Sigmoid colon (tissue), 7 donors: ENCODE results near the gene RPP30. TPM values are rescaled to one million over a fixed set of nuclear protein-coding genes. Genes with fewer than 3 reads are reported as not detected.

Experiments
- DNase-seq: peaks from one replicate; pipeline ENCODE4 v3.0.0-alpha.2; 2019
- H3K27ac ChIP-seq, 4 donors: fragments of 200-600 bp; sonication (generic); one replicate each; pipeline ENCODE4 v1.5.1; 2016 to 2019; ENCODE audit warnings: mild to moderate bottlenecking in 1 of 4
- H3K27me3 ChIP-seq, 3 donors: fragments of 200-600 bp; sonication (generic); one replicate each; pipeline ENCODE4 v1.5.1; 2019; ENCODE audit warnings: mild to moderate bottlenecking in 1 of 3
- H3K36me3 ChIP-seq, 4 donors: fragments of 200-600 bp; sonication (generic); one replicate each; pipeline ENCODE4 v1.5.1; 2016 to 2019
- H3K4me1 ChIP-seq, 4 donors: fragments of 200-600 bp; sonication (generic); one replicate each; pipeline ENCODE4 v1.5.1; 2017 to 2019
- H3K4me3 ChIP-seq, 4 donors: fragments of 200-600 bp; sonication (generic); one replicate each; pipeline ENCODE4 v1.5.1; 2017 to 2019; ENCODE audit warnings: mild to moderate bottlenecking in 2 of 4, moderate library complexity in 1 of 4
- H3K9me3 ChIP-seq, 4 donors: fragments of 200-600 bp in 3 of 4; sonication (generic) in 3 of 4; one replicate each; pipeline versions ENCODE4 v1.5.1 to v1.6.1; 2013 to 2019
- EP300 ChIP-seq, 4 donors: sonication (generic); formaldehyde crosslinking; IDR thresholded peaks; one replicate each; pipeline ENCODE4 v1.6.1; 2017; ENCODE audit warnings: antibody characterized with exemption in 4 of 4
- POLR2A ChIP-seq, 2 donors: fragments of 450-650 bp; IDR thresholded peaks; one replicate each; pipeline ENCODE4 v1.6.1; 2016; ENCODE audit warnings: antibody characterized with exemption in 2 of 2, mild to moderate bottlenecking in 2 of 2, moderate library complexity in 2 of 2
- POLR2AphosphoS5 ChIP-seq, 4 donors: sonication (generic); formaldehyde crosslinking; IDR thresholded peaks; one replicate each; pipeline ENCODE4 v1.6.1; 2017; ENCODE audit warnings: antibody characterized with exemption in 4 of 4
- WGBS, 2 donors: extraction: QIAGEN DNeasy Blood & Tissue Kit; methylation state at CpG; one replicate each; pipeline ENCODE4 v1.1.7; 2013; 5-methylcytosine and 5-hydroxymethylcytosine counted together
- intact Hi-C: fragments of 100-400 bp; cut with DNase I; formaldehyde crosslinking; loops from one replicate; pipeline ENCODE4 v1.15.1; 2023
- polyA plus RNA-seq, 3 donors: library from polyadenylated mRNA; stranded (reverse); fragments of 200-250 nt; gene quantifications; one replicate each; pipeline ENCODE4 v1.2.3, GENCODE V29; 2013
- total RNA-seq, 4 donors: library from RNA; depleted of rRNA; stranded (reverse); fragments of >200 nt; gene quantifications; one replicate each; pipeline ENCODE4 v1.1.0, GENCODE V29; 2016
- TF ChIP-seq, protein P1 (sequence below), 4 experiments: fragments of 450-650 bp in 3 of 4; fragments of 200-600 bp in 1 of 4; IDR thresholded peaks; one replicate each; pipeline ENCODE4 v1.5.1; 2016 to 2019; ENCODE audit warnings: antibody characterized with exemption in 4 of 4, mild to moderate bottlenecking in 3 of 4, moderate library complexity in 2 of 4
- donor health status: healthy with polysubstance abuse.
- donor health status: Bipolar disorder and iron deficiency.
- donor health status: healthy.

Gene RPP30
- total and polyA plus RNA-seq, 7 donors: 14.7 to 41.3 (median 29.6) TPM

DNA sequence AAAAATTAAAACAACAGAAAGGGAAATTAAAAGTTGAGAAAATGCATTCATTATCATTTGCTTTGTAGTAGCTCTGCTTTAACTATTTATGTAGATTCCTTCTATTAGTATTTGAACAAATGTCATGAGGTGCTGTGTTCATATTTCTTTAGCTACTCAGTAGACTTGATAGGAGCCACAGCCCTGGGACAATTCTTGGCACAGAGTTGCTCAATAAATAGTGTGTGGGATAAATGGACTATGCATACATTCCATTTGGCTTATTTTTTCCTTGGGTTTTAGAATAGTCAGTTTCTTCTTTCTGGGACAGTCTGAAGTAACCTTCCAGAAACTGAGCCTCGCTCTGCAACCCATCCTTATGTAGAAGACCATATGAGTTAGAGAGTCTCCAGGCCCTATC is 13.4 kb downstream of the RPP30 start:
- 95% methylated on average over 1 of the region's 1 CpG for WGBS, 2 donors
- Histone ChIP-seq H3K27me3 (no peaks in the 10 kb centered on the region), H3K27ac (no peak overlapping the region), H3K4me3 (no peak overlapping the region), H3K36me3 (peaks cover 0 to 80% (median 23%) of the 10 kb centered on the region in 4 donors), H3K4me1 (peaks cover 0 to 11% (median 9%) of the 10 kb centered on the region in 4 donors), H3K9me3 (no peaks in the 10 kb centered on the region)
- intact Hi-C loops: no loop called here
- TF ChIP-seq EP300 (IDR thresholded peaks at IDR 0.05) (no peak), POLR2A (IDR thresholded peaks at IDR 0.05) (no peak), POLR2AphosphoS5 (IDR thresholded peaks at IDR 0.05) (no peak)
- TF ChIP-seq, protein P1, sequence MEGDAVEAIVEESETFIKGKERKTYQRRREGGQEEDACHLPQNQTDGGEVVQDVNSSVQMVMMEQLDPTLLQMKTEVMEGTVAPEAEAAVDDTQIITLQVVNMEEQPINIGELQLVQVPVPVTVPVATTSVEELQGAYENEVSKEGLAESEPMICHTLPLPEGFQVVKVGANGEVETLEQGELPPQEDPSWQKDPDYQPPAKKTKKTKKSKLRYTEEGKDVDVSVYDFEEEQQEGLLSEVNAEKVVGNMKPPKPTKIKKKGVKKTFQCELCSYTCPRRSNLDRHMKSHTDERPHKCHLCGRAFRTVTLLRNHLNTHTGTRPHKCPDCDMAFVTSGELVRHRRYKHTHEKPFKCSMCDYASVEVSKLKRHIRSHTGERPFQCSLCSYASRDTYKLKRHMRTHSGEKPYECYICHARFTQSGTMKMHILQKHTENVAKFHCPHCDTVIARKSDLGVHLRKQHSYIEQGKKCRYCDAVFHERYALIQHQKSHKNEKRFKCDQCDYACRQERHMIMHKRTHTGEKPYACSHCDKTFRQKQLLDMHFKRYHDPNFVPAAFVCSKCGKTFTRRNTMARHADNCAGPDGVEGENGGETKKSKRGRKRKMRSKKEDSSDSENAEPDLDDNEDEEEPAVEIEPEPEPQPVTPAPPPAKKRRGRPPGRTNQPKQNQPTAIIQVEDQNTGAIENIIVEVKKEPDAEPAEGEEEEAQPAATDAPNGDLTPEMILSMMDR (IDR thresholded peaks at IDR 0.05): no peak
- DNase-seq: no peak

DNA sequence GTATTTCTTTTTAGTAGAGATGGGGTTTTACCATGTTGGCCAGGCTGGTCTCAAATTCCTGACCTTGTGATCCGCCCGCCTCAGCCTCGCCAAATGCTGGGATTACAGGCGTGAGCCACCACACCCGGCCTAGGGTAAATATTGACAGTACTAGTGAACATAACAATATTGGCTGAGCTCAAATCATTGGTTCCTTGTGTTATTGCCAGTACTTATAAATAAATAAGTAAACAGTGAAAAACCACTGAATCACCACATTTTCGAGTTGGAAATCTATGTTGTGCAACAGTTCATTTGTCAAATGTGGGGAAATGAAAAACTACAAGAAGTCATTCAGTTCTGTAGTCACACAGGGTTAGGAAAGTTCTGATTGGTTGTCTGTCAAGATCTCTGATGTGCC is 15.8 kb downstream of the RPP30 start:
- H3K4me3 ChIP-seq: no peak overlapping the region
- no peaks in the 10 kb centered on the region for H3K9me3 ChIP-seq
- WGBS, 2 donors: 9 to 54% methylated on average over 6 of the region's 6 CpGs
- DNase-seq: no peak
- no peak overlapping the region for H3K27ac ChIP-seq
- H3K27me3 ChIP-seq: no peaks in the 10 kb centered on the region
- intact Hi-C loops: no loop called here
- peaks cover 0 to 87% (median 23%) of the 10 kb centered on the region in 4 donors for H3K36me3 ChIP-seq
- TF ChIP-seq, protein P1 (IDR thresholded peaks at IDR 0.05): no peak
- TF ChIP-seq EP300 (IDR thresholded peaks at IDR 0.05) (no peak), POLR2AphosphoS5 (IDR thresholded peaks at IDR 0.05) (no peak), POLR2A (IDR thresholded peaks at IDR 0.05) (no peak)
- H3K4me1 ChIP-seq: peaks cover 0 to 11% (median 9%) of the 10 kb centered on the region in 4 donors

DNA sequence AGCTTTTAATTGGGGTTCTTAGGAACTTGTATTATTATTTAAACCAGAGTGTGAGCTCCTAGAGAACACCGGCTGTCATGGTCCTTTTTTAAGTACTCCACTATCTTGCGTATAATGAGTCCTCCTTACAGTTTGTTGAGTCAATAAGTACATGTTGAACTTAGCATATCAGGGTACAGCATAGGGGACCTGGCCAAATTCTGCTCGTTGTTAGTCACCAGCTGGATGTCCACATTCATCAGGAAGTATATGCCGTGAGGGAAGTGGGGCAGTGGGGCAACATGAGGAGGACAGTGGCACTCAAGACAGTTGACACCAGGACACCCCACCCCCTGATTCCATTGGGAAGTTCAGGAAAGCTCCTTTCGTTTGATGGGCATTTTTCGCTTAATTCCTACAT is 16.6 kb downstream of the RPP30 start:
- WGBS, 2 donors: 96% methylated on average over 6 of the region's 6 CpGs
- no peak for DNase-seq
- intact Hi-C loops: no loop called here
- no peak overlapping the region for H3K27ac ChIP-seq
- TF ChIP-seq, protein P1 (IDR thresholded peaks at IDR 0.05): no peak
- TF ChIP-seq EP300 (IDR thresholded peaks at IDR 0.05) (no peak), POLR2A (IDR thresholded peaks at IDR 0.05) (no peak), POLR2AphosphoS5 (IDR thresholded peaks at IDR 0.05) (no peak)
- no peaks in the 10 kb centered on the region for H3K9me3 ChIP-seq
- no peak overlapping the region for H3K4me3 ChIP-seq
- no peaks in the 10 kb centered on the region for H3K27me3 ChIP-seq
- peaks cover 0 to 11% (median 9%) of the 10 kb centered on the region in 4 donors for H3K4me1 ChIP-seq
- peaks cover 0 to 87% (median 26%) of the 10 kb centered on the region in 4 donors for H3K36me3 ChIP-seq

DNA sequence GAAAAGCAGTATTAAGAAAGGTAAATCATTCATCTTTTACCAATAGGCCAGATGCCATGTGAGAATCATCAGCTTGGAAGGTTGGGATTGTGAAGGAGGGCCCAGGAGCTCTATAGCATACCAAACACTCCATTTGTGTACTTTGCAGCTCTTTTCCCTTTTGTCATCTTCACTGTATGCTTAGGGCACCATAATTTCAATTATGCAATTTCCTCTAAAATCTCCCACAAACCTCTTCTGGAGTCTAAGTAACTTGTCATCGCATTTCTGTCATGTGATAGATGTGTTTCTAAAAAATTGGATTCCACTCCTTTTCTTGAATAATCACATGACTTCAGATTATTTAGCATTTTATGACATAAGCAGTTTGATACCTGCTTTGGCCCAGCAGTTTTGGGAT is 17.9 kb downstream of the RPP30 start:
- no peak for TF ChIP-seq EP300 (IDR thresholded peaks at IDR 0.05)
- TF ChIP-seq POLR2AphosphoS5 (IDR thresholded peaks at IDR 0.05): no peak
- TF ChIP-seq POLR2A (IDR thresholded peaks at IDR 0.05): no peak
- TF ChIP-seq, protein P1 (IDR thresholded peaks at IDR 0.05): no peak
- H3K36me3 ChIP-seq: peaks cover 0 to 97% (median 28%) of the 10 kb centered on the region in 4 donors
- intact Hi-C loops: no loop called here
- H3K4me3 ChIP-seq: no peak overlapping the region
- peaks cover 0 to 10% (median 5%) of the 10 kb centered on the region in 4 donors for H3K4me1 ChIP-seq
- H3K9me3 ChIP-seq: no peaks in the 10 kb centered on the region
- no peaks in the 10 kb centered on the region for H3K27me3 ChIP-seq
- no peak overlapping the region for H3K27ac ChIP-seq
- no peak for DNase-seq
- WGBS, 2 donors: 90 to 99% methylated on average over 1 of the region's 1 CpG

DNA sequence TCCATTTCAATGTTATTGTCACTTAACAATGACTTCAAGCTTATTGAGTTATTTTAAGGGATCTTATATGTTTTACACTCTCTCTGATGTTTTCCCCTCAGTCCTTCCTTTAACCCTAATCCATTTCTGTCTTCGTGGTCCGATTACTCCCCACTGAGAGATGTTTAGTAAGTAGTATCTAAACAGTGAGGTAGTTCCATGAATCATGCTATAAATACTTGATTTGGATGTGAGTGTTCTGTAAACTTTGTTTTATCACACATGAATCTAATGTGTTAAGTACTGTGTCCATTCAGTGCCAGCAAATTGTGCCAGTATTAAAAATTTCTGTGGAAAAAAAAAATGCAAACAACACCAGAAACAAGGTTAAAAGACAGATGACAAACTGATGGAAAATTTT is 18.6 kb downstream of the RPP30 start:
- intact Hi-C loops: no loop called here
- Histone ChIP-seq H3K9me3 (no peaks in the 10 kb centered on the region), H3K27me3 (no peaks in the 10 kb centered on the region), H3K4me1 (peaks cover 0 to 3% (median 0%) of the 10 kb centered on the region in 4 donors), H3K4me3 (no peak overlapping the region), H3K36me3 (peaks cover 0 to 97% (median 29%) of the 10 kb centered on the region in 4 donors), H3K27ac (no peak overlapping the region)
- TF ChIP-seq POLR2A (IDR thresholded peaks at IDR 0.05): no peak
- TF ChIP-seq EP300 (IDR thresholded peaks at IDR 0.05): no peak
- TF ChIP-seq POLR2AphosphoS5 (IDR thresholded peaks at IDR 0.05): no peak
- TF ChIP-seq, protein P1 (IDR thresholded peaks at IDR 0.05): no peak
- no peak for DNase-seq
- WGBS, 2 donors: 83 to 84% methylated on average over 2 of the region's 2 CpGs
